HS-5 (cell line): ENCODE measurements around the gene BNC1.
"Not testable (repeated sequence)": the region's sequence is repeated elsewhere in the genome, so short reads cannot be mapped to it uniquely, and the experiment has no call there.

ENCODE experiments used
- DNase-seq: peaks from one replicate; pipeline ENCODE4 v3.0.0-alpha.2; 2012; ENCODE audit warnings: low read depth

Gene BNC1

DNA sequence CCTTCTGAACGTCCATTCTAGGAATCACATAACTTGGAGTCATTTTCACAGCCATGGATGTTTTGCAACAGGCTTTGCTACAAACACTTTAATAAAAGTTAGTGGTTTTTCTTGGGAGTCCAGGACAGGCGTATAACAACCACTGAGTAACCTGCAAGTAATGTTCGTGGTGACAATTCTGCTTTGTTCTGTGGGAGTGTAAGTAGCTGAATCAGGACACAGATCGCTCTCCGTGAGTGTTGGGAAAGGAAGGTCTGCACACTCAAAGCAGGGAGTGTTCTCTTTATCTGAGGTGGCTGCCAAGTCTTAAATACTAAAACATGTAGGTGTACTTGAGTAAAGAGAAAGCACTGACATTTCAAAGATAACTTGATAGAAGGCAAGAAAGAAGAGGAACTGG is 7.9 kb upstream of the BNC1 start:
- DNase-seq, result no peak

DNA sequence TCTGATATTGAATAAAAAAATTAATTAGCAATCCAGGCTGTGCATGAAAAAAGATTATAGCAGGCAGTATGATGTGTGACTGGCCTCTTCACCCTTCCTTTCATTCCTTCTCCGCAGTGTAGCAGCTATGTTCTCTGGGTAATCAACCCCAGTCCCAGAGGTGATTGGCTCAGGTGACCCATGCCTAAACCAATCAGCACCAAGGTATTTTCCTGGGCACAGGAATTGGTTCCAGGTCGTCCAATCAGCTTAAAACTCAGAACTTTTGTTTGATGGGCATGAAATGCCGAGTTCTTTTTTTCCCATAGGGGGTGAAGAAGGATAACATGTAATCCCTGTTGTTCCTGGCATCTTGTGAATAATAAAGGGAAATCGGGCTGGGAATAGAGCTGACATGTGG is 5.8 kb upstream of the BNC1 start:
- no peak for DNase-seq

DNA sequence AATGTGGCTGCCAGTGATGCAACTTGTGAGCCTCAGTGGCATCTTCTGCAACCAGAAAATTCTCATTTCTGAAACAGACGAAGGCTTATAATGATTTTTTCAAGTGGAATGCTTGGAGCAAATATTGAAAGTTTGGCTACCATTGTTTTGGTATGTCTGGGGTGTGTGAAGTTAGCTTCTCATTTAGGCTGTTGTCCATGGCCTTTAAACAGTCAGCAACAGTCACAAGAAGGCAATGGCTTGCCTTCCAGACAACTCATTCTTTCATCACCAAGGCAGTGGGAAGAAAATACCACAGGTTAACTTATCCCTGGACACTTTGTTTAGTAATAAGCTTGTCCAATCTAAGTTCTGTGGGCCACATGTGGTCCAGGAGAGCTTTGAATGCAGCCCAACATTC is 4.7 kb upstream of the BNC1 start:
- DNase-seq, result no peak

DNA sequence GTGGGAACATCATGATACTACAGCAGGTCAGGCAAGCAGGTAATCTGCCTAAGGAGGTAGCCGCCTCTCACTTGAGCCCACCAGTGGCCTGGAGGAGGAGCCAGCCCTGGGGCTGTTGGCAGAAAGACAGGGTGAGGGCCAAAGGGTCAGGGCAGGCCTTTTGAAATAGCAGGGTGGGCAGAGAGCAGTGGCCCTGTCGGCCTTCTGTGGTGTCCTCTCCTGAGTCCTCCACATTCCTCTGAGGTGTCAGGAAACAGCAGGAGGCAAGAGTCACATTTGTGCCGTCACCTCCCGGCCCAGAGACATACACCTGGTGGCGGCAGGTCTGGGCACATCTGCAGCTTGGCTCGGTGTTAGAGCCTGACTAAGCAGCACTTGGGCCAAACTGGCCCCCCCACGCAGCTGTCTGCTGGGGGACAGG is 3.9 kb upstream of the BNC1 start:
- no peak for DNase-seq

DNA sequence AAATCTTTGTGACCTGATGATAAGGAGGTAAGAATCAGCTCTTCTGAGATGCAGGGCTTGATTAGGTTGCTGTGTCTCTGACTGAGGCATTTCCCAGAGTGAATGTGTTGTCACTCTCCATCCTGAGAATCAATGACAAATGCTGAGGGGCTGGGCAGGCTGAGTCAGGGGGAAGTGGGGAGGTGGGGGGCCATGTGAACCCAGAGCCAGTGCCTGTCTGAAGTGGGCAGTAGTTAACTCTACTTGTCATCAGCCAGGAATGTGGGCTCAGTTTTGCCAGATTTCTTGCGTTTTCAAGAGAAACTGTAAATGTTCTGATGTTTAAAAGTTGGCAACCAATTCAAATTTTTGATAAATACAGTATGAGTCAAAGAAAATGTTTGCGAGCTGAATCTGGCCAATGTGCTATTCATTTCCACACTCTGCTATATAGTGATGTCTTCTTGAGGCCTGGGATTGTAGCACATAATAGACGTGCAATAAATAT is 3.1 kb upstream of the BNC1 start:
- DNase-seq, result peak; percentile 99

DNA sequence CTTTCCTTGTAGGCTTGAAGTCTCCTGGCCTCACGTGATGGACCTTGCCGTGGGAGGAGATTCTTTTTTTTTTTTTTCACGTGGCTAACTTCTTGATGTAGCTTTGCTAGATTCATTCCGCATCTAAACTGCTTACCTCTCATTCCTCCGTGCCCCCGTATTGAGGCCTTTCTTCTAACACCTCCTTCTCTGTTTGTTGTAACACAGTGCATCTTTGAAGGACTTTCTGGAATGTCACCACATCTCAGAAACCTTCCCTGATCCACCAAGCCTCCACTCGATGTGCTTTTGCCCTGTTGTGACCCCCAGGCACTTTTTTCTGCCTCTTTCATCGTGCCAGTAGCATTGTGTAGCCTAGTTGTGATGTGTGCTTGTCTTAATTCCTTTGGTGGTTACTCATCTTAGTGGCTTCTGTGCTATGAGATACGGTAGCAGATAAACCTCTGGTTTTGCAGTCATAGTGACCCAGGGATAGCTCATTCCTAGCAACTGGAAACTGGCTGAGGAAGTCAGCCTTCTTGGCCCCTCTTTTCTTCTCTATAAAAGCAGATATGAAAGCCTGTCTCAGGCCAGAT is 1.6 kb upstream of the BNC1 start:
- DNase-seq, result peak; percentile 79

DNA sequence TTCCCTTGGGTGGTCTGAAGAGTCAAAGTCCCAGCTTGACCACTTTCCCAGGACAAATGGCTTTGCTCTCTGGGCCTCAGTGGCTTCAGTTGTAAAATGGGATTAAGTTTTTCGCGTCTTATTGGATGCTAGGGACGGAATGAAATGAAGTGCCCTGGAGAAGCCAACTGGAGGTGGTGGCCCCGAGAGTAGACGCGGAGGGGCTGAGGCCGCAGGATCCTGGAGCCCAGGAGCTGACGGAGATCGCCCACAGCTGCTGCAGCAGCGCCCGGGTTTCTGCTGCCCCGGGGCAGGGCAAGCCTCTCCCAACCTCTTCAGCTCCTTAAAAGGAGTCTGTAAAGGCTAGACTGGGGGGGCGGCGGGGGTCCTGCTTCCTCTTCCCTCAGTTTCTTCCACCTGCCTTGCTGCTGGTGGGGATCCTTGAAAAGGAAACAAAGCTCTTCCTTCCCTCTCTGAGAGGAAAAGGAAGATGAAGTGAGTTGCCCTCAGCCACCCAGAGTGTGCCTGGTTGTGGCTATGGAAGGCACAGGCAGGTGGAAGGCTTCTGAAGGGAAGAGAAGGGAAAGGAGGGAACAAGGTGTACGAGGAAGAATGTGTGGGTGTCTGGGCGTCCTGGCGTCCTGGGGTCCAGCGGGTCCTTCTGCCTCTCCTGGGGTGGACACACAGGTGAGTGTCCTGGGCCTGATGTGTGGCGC is 967 bp upstream of the BNC1 start:
- no peak for DNase-seq

DNA sequence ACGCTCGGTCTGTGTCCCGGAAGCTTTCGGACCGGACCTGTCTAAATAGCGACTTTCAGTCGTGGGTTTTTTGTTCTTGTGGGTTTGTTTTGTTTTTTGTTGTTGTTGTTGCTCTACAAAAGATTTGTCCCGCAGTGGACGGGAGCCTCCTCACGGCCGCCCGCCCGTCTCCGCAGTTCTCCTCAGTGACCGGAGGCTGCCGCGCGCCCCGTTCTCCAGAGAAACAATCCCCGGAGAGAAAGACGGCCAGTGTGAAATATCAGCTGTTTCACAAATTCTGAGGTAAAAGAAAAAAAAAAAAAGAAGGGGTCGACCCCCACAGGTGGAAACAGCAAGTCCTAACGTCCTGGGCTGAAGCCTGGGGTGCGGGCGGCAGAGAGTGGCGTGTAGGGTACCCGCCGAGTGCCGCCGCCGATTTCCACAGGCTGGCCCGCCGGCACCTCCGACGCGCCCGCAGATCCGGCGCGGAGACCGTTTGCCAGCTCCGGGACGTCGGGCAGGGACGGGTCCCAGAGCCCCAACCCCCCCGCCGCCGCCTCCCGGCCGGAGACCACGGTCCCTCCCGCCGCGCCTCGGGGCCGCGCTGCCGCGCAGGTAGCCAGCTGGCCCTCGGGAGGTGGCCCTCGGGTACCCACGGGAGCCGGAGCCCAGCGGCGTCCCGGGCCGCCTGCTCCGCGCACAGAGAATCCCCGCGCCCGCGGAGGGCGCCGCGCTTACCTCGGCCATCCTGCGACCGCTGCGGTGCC is 478 bp downstream of the BNC1 start:
- no peak for DNase-seq

DNA sequence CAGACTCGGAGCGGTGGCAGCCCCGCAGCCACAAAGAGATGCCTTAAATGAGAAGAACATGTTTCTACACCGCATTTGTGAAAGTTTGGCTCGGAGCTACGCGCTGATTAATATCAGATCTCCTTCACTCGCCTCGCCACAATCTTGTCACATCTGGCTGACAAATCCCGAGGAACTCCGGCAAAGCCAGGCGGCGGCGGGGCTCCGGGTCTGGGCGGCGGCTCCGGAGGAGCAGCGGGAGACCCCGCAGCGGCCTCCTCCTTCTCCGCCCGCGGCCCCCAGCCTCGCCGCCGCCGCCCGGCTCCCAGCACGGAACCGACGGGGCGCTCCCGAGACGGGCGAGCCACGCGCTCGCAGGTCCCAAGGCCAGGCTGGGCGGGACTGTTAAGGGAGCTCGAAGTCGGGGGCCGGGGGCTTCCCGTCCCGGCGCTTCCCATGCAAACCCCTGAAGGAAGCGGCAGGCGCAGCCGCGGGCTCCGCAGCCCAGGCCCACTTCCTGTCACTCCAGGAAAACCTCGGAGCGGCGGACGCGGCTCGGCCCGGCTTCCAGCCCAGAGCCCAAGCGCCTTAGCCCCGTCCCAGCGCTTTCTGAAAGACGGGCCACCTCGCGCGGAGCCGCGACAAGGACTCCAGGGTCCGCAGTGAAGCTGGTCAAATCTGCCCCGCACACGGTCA is 1.2 kb downstream of the BNC1 start:
- DNase-seq, result no peak

DNA sequence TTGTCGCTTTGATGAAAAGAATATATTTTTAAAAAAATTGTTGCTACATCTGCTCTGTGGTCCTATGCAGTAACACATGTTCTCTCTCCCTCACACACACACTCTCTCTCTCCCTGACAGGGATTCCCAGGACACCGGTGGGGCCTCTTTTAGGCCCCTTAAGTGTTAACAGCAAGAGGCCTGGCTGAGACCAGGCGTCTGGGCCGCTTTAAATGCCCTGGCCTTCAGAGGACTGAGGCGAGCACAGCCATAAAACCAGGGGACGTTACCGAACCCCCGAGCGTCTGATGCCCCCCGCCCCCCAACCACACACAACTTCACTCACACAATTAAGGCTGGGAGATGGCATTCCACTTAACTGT is 1.7 kb downstream of the BNC1 start:
- DNase-seq, result no peak

DNA sequence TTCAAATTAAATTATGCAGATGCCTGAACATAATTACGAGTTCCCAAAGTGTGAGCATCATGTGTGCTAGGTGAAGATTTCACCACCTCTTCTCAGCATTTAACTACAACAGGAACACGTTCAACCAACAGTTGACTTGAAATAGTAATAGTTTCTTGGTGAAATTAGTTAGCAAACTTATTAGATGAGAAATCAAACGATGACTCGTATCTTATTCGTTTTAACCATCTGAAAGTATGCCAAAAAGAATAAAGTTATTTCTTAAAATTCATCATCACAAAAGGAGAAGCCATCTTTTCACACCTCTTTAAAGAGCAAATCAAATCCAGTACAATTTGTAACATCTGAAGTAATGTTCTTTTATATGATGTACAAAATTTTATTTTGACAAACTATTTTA is 2.3 kb downstream of the BNC1 start:
- DNase-seq, result no peak

DNA sequence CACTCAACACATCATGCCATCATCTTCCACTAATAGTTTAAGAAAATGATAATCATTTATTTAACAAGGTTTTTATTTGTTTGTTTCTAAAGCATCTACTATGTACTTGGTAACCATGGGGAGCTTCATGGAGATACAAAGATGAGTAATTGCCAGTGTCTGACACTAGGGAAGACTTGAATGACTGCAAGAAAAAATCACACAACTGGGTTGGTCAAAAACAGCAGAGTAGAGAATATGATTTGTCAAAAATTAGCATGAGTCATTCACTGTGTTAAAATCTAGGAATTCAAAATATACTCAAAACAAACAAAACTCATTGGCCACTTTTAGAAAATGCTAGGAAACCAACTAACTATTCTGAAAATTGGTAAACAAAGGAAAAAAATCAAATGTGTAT is 6.3 kb downstream of the BNC1 start:
- no peak for DNase-seq

DNA sequence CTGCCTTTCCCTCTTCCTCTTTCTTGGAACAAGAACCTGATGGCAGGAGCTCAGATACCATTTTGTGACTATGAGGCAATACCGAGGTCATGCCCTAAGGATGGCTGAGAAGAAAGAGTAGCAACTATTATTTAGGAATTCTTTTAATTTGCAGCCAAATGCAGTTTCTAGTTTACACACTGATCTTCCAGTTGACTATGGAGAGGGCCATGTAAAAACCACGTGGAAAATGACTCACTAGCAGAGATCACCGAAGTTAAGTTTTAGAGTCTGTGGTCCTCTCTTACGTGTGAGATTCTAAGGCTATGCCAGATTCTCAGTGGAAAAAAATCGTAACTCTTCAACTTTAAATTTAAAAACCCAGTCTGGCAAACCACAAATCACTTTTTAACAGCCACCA is 7.8 kb downstream of the BNC1 start:
- DNase-seq, result no peak

DNA sequence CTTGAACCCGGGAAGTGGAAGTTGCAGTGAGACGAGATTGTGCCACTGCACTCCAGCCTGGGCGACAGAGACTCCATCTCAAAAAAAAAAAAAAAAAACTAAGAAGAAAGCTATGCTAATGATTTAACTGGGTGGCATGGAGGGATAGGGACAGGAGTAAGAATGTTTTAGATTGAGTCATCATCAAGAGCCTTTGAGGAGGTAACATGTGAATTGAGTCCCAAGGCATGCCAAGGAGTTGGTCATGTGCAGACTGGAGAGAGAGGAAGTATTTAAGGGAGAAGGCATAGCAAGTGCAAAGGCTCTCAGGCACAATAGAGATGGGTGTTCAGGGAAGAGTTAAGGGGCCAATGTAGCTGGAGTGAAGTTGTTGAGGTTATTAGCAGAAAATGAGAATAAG is 9.1 kb downstream of the BNC1 start:
- no peak for DNase-seq

DNA sequence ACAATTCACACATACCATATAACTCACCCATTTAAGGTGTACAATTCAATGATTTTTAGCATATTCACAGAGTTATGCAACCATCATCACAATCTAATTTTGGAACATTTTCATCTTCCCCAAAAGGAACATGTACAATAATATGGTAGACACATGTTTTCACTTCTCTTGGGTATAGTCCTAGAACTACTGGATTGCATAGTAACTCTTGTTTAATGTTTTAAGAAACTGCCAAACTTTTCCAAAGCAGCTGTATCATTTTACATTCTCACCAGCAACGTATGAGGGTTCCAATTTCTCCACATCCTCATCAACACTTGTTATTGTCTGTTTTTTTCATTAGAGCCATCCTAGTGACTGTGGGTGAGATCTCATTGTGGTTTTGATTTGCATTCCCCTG is 14.3 kb downstream of the BNC1 start:
- no peak for DNase-seq

DNA sequence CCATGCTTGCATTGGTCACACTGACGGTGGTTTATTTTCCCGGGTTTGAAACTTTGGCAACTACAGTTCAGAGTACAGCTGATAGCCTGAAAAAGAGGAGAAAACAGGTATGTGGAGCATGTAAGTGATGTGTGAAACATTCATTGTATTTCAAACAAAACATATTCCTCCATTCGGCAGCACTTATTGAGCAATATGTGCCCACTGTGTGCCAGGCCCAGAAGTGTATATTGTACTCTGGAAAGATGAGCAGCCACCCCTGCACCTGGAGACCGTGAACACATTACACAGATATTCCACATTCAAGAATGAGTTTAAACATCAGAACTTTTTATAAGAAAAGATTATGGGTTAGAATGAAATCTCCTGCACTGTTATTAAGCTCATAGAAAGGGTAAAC is 16.3 kb downstream of the BNC1 start:
- DNase-seq, result no peak

DNA sequence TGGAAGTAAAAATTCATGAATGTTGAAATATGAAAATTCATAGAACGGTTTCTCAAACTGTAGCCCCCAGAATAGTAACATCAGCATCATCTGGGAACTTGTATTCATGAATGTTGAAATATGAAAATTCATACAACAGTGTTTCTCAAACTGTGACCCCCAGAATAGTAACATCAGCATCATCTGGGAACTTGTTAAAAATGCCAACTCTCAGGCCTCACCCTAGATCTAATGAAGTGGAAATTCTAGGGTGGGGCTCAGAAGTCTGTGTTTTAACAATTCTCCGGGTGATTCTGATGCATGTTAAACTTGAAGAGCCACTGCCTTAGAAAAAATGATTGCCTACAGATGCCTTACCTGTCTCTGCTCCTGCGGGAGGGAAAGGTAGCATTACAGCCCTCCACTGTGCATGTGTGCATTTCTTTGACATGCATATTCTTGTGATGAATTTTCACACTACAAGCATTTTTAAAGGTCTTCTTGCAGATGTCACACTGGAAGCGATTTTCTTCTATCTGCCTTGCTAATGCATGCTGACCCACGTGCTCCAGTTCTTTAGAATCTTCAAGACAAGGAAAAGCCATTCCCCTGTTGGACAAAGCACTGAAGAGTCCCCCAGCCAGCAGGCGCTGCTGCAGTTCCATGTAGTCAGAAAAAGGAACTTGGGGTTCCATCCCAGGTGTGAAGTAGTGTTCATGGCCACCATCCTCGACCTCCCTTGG is 21.7 kb downstream of the BNC1 start:
- DNase-seq, result no peak

DNA sequence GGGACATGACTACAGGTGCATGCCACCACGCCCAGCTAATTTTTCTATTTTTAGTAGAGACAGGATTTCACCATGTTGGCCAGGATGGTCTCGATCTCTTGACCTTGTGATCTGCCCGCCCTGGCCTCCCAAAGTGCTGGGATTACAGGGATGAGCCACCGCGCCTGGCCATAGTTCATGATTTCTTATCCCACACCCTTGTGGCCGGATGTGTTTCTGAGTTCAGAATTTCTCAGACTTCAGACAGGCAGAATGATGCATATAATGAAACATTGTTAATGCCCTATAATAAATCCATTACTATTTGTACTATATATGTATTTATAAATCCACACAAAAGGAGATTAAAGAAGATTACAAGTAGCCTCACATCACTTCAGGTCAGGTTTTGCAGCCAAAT is 22.3 kb downstream of the BNC1 start:
- not testable (repeated sequence) for DNase-seq

DNA sequence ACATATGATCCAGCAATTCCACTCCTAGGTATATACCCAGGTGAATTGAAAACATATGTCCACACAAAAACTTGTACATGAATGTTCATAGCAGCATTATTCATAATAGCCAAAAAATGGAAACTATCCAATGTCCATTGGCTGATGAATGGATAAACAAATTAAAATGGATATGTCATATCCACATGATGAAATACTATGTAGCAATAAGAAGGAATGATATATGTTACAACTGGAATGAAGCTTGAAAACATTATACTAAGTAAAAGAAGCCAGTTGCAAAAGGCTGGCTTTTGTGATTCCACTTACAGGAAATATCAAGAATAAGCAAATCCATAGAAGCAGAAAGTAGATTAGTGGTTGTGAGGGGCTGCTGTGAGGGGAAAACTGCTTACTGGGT is 33.7 kb downstream of the BNC1 start:
- DNase-seq, result peak; percentile 49

DNA sequence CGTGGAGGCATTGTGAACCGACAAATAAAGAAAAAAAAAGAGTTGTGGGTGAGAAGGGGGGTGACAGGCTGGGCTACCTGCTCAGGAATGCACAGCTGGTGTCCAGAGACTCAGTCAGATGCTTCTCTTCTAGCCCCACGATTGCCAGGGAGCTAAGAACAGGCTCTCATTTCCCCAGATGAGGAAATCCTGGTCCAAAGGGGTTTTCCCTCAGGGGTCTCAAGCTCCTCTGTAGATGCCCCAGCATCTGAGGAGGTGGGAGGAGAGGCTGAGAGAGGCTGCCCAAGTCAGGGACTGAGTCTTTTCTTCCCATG is 35.5 kb downstream of the BNC1 start:
- DNase-seq, result no peak

DNA sequence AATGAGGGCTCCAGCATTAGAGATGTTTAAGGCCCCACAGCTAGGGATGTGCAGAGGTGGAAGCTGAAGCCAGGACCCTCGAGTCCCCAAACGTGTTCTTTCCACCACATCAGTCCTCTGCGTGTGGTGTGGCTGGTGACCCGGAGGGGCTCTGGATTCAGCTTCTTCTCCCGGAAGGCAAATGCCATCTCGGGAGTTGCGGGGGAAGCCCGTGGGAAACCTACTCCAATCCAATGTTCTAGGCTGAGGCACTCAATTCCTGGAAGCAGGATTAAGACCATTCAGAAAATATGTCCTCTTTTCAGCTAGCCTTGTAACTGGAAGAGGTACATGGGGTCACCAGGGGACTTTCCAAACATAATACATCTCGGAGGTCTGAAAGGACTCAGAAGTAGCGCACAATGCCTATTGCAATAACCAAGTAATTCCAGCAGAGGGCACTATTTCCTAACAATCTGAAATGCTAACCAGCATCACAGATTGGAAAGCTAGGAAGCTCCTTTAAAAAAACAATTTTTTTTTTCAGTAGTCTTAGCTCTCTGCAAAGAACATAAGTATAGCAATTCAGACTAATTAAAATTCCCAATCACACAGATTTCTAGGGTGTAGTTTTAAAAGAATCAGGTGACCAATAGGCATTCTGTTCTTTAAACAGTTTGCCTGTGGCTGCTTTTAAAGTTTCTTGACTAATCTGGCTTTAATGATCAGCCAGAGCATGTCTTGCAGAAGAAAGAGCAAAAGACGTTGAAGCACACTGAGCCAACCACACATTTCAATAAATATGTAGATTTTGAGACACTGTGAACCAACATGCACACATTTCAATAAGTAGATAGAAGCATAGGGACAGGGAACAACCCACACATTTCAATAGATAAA is 36.1 kb downstream of the BNC1 start:
- DNase-seq, result peak; percentile 53
